Mesenchymal stem cell (in vitro differentiated cells and primary cell): Measurements from ENCODE around the gene UBE2G1.

Source experiments
- DNase-seq: peaks from one replicate; pipeline ENCODE4 v3.0.0-alpha.2; 2013
- H2AFZ ChIP-seq: one replicate; pipeline ENCODE4 v1.6.1; 2013; ENCODE audit warnings: low read depth, mild to moderate bottlenecking, control low read depth, inconsistent platforms, low read length, moderate library complexity
- H2AK5ac ChIP-seq: 2 replicates; pipeline ENCODE4 v1.6.1; 2013; ENCODE audit warnings: low read length, moderate library complexity, mild to moderate bottlenecking, inconsistent platforms; ENCODE audit not compliant: severe bottlenecking
- H2BK120ac ChIP-seq: one replicate; pipeline ENCODE4 v1.6.1; 2013; ENCODE audit warnings: low read depth, mild to moderate bottlenecking, inconsistent platforms, low read length, moderate library complexity
- H2BK12ac ChIP-seq, 2 experiments: one replicate each; pipeline ENCODE4 v1.6.1; 2013; ENCODE audit warnings: inconsistent platforms in 2 of 2, low read length in 2 of 2, mild to moderate bottlenecking in 2 of 2, moderate library complexity in 2 of 2, control low read depth in 1 of 2
- H2BK15ac ChIP-seq: one replicate; pipeline ENCODE4 v1.6.1; 2013; ENCODE audit warnings: mild to moderate bottlenecking, low read depth, inconsistent platforms; ENCODE audit not compliant: poor library complexity, severe bottlenecking
- H2BK5ac ChIP-seq: 2 replicates; pipeline ENCODE4 v1.6.1; 2013; ENCODE audit warnings: low read depth, mild to moderate bottlenecking, low read length, control low read depth, inconsistent platforms; ENCODE audit not compliant: poor library complexity, severe bottlenecking
- H3K14ac ChIP-seq, 2 experiments: one replicate each; pipeline ENCODE4 v1.6.1; 2013; ENCODE audit warnings: inconsistent platforms in 2 of 2, low read length in 2 of 2, control low read depth in 1 of 2, mild to moderate bottlenecking in 1 of 2, moderate library complexity in 1 of 2
- H3K18ac ChIP-seq, 2 experiments: one replicate each; pipeline ENCODE4 v1.6.1; 2013; ENCODE audit warnings: inconsistent platforms in 2 of 2, low read length in 2 of 2, control low read depth in 1 of 2, low read depth in 1 of 2, mild to moderate bottlenecking in 1 of 2
- H3K23ac ChIP-seq, 2 experiments: one replicate each; pipeline ENCODE4 v1.6.1; 2013; ENCODE audit warnings: inconsistent platforms in 2 of 2, low read length in 2 of 2, mild to moderate bottlenecking in 2 of 2, moderate library complexity in 2 of 2, control low read depth in 1 of 2
- H3K27ac ChIP-seq: 2 replicates; pipeline ENCODE4 v1.5.1; 2013; ENCODE audit warnings: mild to moderate bottlenecking, moderate library complexity, low read length, control low read depth, inconsistent platforms; ENCODE audit not compliant: poor library complexity, severe bottlenecking
- H3K27me3 ChIP-seq, 2 experiments: 2 replicates each; pipeline versions ENCODE4 v1.6.1 to v1.7.0; 2013; ENCODE audit warnings: low read length in 2 of 2, mild to moderate bottlenecking in 2 of 2, moderate library complexity in 2 of 2, control low read depth in 1 of 2, inconsistent platforms in 1 of 2; ENCODE audit not compliant: control insufficient read depth in 1 of 2, insufficient read depth in 1 of 2
- H3K36me3 ChIP-seq, 2 experiments: 2 replicates each; pipeline versions ENCODE4 v1.6.1 to v1.7.0; 2013; ENCODE audit warnings: low read length in 2 of 2, control low read depth in 1 of 2, inconsistent platforms in 1 of 2, low read depth in 1 of 2, mild to moderate bottlenecking in 1 of 2; ENCODE audit not compliant: insufficient read depth in 2 of 2, control insufficient read depth in 1 of 2
- H3K4ac ChIP-seq, 2 experiments: one replicate each; pipeline ENCODE4 v1.6.1; 2013; ENCODE audit warnings: inconsistent platforms in 2 of 2, low read length in 2 of 2, mild to moderate bottlenecking in 2 of 2, moderate library complexity in 2 of 2, control low read depth in 1 of 2, low read depth in 1 of 2
- H3K4me1 ChIP-seq: 2 replicates; pipeline ENCODE4 v1.6.1; 2013; ENCODE audit warnings: low read depth, low read length, control low read depth; ENCODE audit not compliant: control insufficient read depth, insufficient read depth
- H3K4me2 ChIP-seq: 2 replicates; pipeline ENCODE4 v1.6.1; 2013; ENCODE audit warnings: low read length, mild to moderate bottlenecking, inconsistent platforms; ENCODE audit not compliant: poor library complexity, severe bottlenecking
- H3K4me3 ChIP-seq, 2 experiments: 2 replicates each; pipeline versions ENCODE4 v1.5.1 to v1.7.0; 2013; ENCODE audit warnings: low read length in 2 of 2, mild to moderate bottlenecking in 2 of 2, control low read depth in 1 of 2, low read depth in 1 of 2; ENCODE audit not compliant: insufficient read depth in 1 of 2
- H3K79me1 ChIP-seq: replicated peaks from 2 replicates; pipeline ENCODE4 v1.6.1; 2013; ENCODE audit warnings: mild to moderate bottlenecking, control low read depth, low read length, inconsistent platforms; ENCODE audit not compliant: poor library complexity, severe bottlenecking
- H3K9ac ChIP-seq: 2 replicates; pipeline ENCODE4 v1.7.0; 2013; ENCODE audit warnings: mild to moderate bottlenecking, low read length, moderate library complexity
- H3K9me3 ChIP-seq: 2 replicates; pipeline ENCODE4 v1.7.0; 2013; ENCODE audit warnings: mild to moderate bottlenecking, low read length; ENCODE audit not compliant: control insufficient read depth
- H4K8ac ChIP-seq: one replicate; pipeline ENCODE4 v1.6.1; 2013; ENCODE audit warnings: inconsistent platforms, mild to moderate bottlenecking, low read length, moderate library complexity
- H4K91ac ChIP-seq: one replicate; pipeline ENCODE4 v1.6.1; 2013; ENCODE audit warnings: mild to moderate bottlenecking, low read length, inconsistent platforms
- WGBS: methylation state at CpG from one replicate; pipeline ENCODE4 v1.1.7; 2013; ENCODE audit warnings: mixed read lengths; 5-methylcytosine and 5-hydroxymethylcytosine counted together

UBE2G1 gene

GRCh38 chr17:4324463-4324862, 42.0 kb downstream of the UBE2G1 start:
- Histone ChIP-seq H2BK15ac (no peak overlapping the region), H4K8ac (no peak overlapping the region), H2AK5ac (no peak overlapping the region), H3K14ac (no peak overlapping the region), H3K9me3 (no peaks in the 10 kb centered on the region), H2AFZ (no peak overlapping the region), H3K4me1 (peaks cover 5% of the 10 kb centered on the region), H3K4me2 (no peak overlapping the region), H3K36me3 (peaks cover 0 to 3% of the 10 kb centered on the region in 2 experiments), H2BK12ac (no peak overlapping the region), H4K91ac (no peak overlapping the region), H3K23ac (no peak overlapping the region), H3K18ac (no peak overlapping the region), H3K9ac (no peak overlapping the region), H3K4ac (no peak overlapping the region), H3K27me3 (no peaks in the 10 kb centered on the region), H3K4me3 (no peak overlapping the region), H3K27ac (no peak overlapping the region), H2BK120ac (no peak overlapping the region), H3K79me1 (peaks cover 4% of the 10 kb centered on the region), H2BK5ac (no peak overlapping the region)
- 99% methylated on average over 7 of the region's 7 CpGs for WGBS
- no peak for DNase-seq

GRCh38 chr17:4319221-4319620, 47.3 kb downstream of the UBE2G1 start:
- no peak overlapping the region for H2BK120ac ChIP-seq
- H2AFZ ChIP-seq, result no peak overlapping the region
- H3K4me1 ChIP-seq, result peaks cover 1% of the 10 kb centered on the region
- H2AK5ac ChIP-seq, result no peak overlapping the region
- H3K36me3 ChIP-seq, result no peaks in the 10 kb centered on the region
- H3K14ac ChIP-seq, result no peak overlapping the region
- 100% methylated on average over 4 of the region's 4 CpGs for WGBS
- H3K18ac ChIP-seq, result no peak overlapping the region
- DNase-seq, result no peak
- no peak overlapping the region for H3K4ac ChIP-seq
- no peaks in the 10 kb centered on the region for H3K27me3 ChIP-seq
- peak overlapping the region; percentile 78 for H3K9ac ChIP-seq
- H3K9me3 ChIP-seq, result no peaks in the 10 kb centered on the region
- H3K4me2 ChIP-seq, result no peak overlapping the region
- no peak overlapping the region for H3K27ac ChIP-seq
- H3K4me3 ChIP-seq, result no peak overlapping the region
- H4K8ac ChIP-seq, result no peak overlapping the region
- no peak overlapping the region for H2BK5ac ChIP-seq
- H3K23ac ChIP-seq, result no peak overlapping the region
- H2BK15ac ChIP-seq, result no peak overlapping the region
- H2BK12ac ChIP-seq, result no peak overlapping the region
- H3K79me1 ChIP-seq, result peaks cover 13% of the 10 kb centered on the region
- H4K91ac ChIP-seq, result no peak overlapping the region

DNA sequence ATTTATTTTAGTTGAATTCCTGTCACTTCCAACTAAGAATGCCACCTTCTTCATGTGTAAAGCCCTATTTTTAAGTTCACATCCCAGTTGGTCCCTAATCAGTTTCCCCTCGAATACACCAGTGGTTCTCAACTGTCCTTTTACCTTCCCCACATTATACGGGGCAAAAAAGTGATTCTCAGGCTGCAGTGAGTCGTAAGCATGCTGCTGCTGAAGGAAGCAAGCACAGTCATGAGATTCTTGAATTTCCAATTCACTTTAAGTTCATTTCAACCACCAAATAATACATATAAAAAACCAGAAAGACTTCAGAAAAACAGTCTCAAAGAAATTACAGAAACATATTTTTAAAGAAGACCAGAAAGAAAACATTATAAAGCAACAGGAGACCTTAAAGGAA, 47.9 kb downstream of the UBE2G1 start:
- Histone ChIP-seq H4K91ac (no peak overlapping the region), H2BK120ac (no peak overlapping the region), H3K4me2 (no peak overlapping the region), H3K14ac (no peak overlapping the region), H3K27ac (no peak overlapping the region), H3K27me3 (no peaks in the 10 kb centered on the region), H2BK15ac (no peak overlapping the region), H3K79me1 (peaks cover 13% of the 10 kb centered on the region), H3K18ac (no peak overlapping the region), H3K9ac (peak overlapping the region; percentile 78), H2BK5ac (no peak overlapping the region), H2AFZ (no peak overlapping the region), H4K8ac (no peak overlapping the region), H3K4me3 (no peak overlapping the region), H3K9me3 (no peaks in the 10 kb centered on the region), H3K4ac (no peak overlapping the region), H3K4me1 (peaks cover 1% of the 10 kb centered on the region), H2AK5ac (no peak overlapping the region), H2BK12ac (no peak overlapping the region), H3K36me3 (no peaks in the 10 kb centered on the region), H3K23ac (no peak overlapping the region)
- 78% methylated on average over 3 of the region's 3 CpGs for whole genome bisulfite sequencing
- DNase-seq, result no peak

DNA sequence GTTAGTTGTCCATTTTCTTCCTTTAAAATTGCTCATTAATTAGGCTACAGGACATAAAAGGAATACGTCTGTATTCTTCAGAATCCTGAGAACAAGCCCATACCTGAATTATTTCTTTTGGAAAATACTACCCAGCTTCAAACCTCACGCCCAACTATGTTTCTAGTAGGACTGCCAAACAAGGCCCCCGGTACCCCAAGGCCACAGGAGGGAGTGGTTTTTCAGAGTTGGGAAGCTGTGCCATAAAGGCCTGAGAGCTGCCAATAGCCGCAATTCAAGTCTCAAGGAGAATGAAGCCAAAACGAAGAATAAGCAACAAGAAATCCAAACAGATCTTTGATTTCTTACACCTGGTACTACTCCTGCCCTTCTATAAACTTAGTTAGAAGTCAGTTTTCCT, 48.3 kb downstream of the UBE2G1 start:
- no peak overlapping the region for H3K4me2 ChIP-seq
- peaks cover 12% of the 10 kb centered on the region for H3K79me1 ChIP-seq
- H3K14ac ChIP-seq, result no peak overlapping the region
- H3K4ac ChIP-seq, result no peak overlapping the region
- H4K91ac ChIP-seq, result no peak overlapping the region
- no peak overlapping the region for H2AK5ac ChIP-seq
- peak overlapping the region in 1 of 2 experiments; percentile 7 for H3K4me3 ChIP-seq
- H3K27me3 ChIP-seq, result no peaks in the 10 kb centered on the region
- no peak overlapping the region for H2BK5ac ChIP-seq
- no peak overlapping the region for H2BK120ac ChIP-seq
- H4K8ac ChIP-seq, result no peak overlapping the region
- no peak overlapping the region for H3K27ac ChIP-seq
- H2BK12ac ChIP-seq, result no peak overlapping the region
- H3K9ac ChIP-seq, result peak overlapping the region; percentile 78
- 90% methylated on average over 5 of the region's 5 CpGs for WGBS
- DNase-seq, result no peak
- no peak overlapping the region for H3K18ac ChIP-seq
- no peaks in the 10 kb centered on the region for H3K9me3 ChIP-seq
- H2AFZ ChIP-seq, result no peak overlapping the region
- H2BK15ac ChIP-seq, result no peak overlapping the region
- peaks cover 1% of the 10 kb centered on the region for H3K4me1 ChIP-seq
- no peak overlapping the region for H3K23ac ChIP-seq
- H3K36me3 ChIP-seq, result no peaks in the 10 kb centered on the region
